Midbrain (tissue), 1 donor: ENCODE results near the gene OR6T1.

Source experiments
- DNase-seq: peaks from one replicate; lab custom pipeline; 2025; lab: John Stamatoyannopoulos, UW

OR6T1 gene, protein sequence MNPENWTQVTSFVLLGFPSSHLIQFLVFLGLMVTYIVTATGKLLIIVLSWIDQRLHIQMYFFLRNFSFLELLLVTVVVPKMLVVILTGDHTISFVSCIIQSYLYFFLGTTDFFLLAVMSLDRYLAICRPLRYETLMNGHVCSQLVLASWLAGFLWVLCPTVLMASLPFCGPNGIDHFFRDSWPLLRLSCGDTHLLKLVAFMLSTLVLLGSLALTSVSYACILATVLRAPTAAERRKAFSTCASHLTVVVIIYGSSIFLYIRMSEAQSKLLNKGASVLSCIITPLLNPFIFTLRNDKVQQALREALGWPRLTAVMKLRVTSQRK

DNA sequence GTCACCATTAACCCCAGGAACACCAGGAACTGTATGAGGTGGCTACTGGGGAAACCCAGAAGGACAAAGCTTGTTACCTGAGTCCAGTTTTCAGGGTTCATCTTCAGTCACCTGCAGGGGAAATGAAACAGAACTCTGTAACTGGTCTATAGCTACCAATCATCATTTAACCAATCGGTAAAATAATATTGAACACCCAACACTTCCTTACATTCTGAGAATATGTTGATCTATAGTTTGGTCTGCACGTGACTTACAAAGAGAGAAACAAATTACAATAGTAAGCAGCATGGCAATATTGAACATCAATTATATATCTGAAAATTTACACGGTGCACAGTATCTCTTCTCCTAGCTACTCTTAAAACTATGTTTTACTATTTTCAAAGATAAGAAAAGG is at the start of gene OR6T1:
TSS of gene OR6T1 (minus strand) at position 101 of the 400 bp plus-strand sequence. CDS start at position 101, 0 bp downstream.
- no peak for DNase-seq

DNA sequence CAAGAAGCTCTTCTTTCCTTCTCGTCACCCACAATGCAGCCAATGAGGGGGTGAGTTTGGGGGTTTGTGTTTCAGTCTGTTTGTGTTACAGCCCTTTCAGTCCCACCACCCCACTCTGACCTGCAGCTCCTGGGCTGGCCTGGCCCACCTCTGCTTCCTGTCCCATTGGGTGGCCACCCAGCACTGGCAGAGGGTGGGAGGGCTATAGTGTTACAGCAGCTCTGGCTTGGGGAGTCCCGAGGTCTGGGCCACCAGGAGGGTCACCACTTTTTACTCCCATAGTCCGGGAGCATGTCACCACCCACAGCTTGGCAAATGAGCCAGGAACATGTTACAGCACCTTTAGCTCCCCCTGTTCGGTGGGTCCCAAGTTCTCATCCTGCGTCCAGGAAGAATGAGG is 35.7 kb upstream of the OR6T1 start:
- DNase-seq: no peak

DNA sequence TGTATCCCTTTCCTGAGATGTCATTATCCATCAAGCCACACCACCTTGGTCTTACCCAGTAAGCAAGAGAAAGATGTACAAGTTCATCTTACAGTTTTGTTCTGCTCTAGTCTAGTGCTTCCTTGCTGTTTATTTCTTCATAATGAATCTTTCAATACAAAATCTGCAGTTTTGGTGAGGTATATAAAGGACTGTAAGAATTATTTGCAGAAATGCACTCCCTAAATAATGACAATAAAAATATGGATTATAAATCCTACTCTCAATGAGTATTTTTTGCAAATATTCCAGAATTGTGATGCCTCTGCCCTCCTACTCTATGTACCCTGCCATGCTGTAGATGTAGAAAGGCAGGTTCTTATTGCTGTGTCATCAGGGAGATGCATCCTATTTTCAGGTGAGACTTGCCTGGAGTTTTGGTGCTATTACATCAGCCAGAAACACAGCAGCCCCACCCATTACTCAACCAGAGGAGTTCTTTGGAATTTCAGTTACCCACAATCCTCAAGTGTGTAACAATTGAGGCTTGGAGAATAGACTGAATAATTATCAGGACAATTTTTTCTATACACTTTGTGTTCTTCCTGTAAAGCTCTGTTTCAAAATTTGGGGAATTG is 34.2 kb upstream of the OR6T1 start, which contains the start of gene OR10S1:
TSS of gene OR10S1 (minus strand) at position 51 of the 617 bp plus-strand sequence. CDS start 117 bp downstream, outside the sequence.
- DNase-seq: no peak

DNA sequence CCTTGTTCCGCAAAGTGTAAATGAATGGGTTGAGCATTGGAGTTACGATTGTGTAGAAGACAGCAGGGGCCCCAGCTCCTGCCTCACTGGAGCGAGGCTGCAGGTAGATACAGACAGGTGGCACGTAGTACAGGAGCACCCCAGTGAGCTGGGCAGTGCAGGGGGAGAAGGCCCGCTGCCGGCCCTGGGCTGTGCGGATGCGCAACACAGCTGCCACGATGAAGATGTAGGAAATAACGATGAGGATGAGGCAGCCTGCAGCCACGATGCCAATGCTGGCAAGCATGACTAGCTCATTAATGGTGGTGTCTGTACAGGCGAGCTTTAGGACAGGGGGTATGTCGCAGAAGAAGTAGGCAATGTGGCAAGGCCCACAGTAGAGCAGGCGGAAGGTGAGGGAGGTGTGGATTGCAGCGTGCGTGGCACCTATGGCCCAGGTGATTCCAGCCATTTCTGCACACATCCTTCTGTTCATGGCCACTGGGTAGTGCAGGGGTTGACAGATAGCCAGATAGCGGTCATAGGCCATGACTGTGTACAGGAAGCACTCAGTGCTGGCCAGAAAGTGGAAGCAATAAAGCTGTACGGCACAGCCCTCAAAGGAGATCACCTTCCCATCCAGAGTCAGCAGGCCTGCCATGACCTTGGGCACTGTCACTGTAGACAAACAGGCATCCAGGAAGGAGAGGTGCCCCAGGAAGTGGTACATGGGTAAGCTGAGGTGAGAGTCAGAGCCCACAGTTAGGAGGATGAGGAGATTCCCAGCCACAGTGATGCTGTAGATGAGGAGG is 33.3 kb upstream of the OR6T1 start:
- no peak for DNase-seq

DNA sequence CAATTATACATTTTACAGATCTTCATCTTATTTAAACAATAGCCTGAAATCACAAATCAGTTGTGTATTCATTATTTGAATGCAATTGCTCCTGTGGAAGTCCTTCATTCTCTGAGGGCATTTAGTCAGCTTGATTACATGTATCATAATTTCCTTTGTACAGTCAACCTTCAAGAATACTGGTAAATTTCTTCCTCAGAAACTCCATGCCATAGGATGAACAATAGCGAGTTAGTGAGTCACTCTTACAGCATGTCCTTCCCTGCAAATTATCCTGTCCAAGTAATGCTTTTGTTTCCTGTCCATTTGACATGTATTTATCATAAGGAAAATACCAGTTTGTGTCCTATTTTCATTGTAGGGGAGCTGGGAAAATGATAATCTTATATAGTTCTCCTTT is 30.2 kb upstream of the OR6T1 start:
- no peak for DNase-seq

DNA sequence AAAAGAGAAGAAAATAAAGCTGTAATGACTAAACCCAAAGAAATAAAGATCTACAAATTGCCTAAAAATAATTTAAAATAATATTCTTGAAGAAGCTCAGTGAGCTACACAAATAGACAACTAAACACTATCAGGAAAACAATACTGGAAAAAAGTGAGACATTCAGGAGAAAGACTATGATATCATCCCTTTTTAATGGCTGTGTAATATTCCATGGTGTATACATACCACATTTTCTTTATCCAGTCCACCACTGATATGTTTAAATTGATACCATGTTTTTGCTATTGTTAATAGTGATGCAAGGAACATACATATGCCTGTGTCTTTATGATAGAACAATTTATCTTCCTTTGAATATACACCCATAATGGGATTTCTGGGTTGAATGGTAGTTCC is 13.1 kb upstream of the OR6T1 start:
- no peak for DNase-seq

DNA sequence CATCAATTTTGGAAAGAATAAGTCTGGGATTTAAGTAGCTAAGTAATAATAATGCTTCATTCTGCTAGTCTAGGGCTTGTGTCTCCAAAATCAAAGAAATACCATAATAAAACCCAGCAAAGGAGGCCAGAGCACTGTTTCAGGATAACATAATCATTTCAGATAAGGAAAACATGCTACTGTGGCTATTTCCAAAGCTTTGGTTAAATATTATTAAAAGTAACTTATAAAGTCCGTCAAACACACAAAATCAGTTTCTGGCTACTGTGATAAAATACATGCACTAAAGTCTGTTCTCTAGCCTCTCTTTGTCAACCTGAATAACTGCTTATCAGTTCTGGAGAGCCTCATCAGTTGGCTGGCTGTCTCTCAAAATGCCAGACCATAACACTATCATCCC is 1.5 kb upstream of the OR6T1 start:
- no peak for DNase-seq

DNA sequence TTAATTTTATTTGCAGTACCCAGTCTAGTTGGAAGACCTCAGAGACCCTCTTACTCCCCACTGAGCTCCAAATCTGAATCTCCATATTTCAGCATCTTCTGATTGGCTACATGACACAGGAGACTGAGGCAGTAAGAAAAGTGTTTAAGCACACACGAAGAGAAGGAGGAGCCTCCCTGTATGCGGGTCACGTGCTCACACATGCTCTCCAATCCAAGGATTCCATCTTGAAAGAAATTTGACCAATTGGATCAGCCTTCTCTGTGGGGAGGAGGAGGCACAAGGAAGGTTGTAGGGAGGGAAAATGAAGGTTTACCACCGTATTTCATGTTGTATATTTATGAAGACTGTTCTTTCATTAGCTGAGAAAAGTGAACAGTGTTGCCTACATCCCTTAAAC is 1.2 kb downstream of the OR6T1 start:
- no peak for DNase-seq

DNA sequence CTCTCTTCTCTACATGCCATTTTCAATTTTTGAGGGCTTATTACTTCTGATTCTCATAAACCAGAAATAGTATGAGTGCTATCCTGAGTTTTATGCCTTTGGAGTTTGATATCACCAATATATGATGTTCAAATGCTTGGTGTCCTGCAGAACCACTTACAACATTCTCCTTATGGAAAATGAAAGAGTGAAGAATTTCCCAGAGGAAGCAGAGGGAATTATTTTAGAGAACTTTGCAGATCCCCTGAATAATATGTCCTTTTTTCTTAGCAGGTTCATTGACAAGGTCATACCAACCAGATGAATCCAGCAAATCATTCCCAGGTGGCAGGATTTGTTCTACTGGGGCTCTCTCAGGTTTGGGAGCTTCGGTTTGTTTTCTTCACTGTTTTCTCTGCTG is 4.3 kb downstream of the OR6T1 start, which contains the start of gene OR4D5:
TSS of gene OR4D5 (plus strand) at position 301 of the 400 bp plus-strand sequence. CDS start at position 301, 0 bp downstream.
- DNase-seq: no peak

DNA sequence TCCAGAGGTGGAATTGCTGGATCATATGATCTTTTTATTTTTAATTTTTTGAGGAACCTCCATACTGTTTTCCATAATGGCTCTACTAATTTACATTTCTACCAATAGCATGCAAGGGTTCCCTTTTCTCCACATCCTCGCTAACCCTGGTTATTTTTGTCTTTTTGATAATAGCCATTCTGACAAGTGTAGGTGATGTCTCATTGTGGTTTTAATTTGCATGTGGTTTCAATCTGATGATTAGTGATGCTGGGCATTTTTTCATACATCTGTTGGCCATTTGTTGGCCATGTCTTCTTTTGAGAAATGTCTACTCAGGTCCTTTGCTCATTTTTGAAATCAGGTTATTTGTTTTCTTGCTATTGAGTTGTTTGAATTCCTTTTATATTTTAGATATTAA is 19.6 kb downstream of the OR6T1 start:
- DNase-seq: no peak

DNA sequence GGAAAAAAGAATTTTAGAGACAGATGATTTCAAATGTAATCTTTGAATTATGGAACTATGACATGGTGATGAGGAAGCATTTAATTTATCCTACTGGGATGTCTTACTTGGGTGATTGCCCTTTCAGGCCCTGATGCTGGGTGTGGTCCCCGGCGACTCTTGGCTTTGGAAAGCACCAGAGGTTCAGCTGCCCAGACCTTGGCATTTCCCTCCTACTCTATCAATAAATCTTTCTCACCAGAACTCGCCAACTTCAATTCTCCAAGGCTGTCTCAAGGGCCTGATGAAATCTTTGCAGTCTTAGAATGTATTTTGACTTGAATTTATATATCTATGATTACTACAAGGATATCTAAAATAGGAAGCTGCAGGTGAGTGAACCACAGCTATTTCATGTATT is 22.7 kb downstream of the OR6T1 start:
- DNase-seq: no peak

DNA sequence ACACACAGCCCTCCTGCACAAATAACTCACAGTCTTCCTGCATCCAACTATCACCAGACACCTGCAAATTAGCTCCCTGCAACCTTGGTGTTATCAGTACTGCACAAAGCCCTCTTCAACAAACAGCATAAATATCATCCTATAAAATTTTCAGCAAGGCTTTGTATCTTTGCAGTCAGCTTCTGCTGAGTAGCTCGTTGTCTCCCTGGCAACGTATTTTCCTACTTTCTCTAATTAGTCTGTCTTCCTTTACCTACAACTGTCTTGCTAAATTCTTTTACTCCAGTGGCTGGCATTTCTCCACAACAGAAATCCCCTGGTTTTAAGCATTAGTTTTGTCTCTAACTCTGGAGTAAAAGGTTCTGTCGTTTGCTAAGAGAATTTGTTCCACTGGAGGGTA is 37.8 kb downstream of the OR6T1 start:
- no peak for DNase-seq

DNA sequence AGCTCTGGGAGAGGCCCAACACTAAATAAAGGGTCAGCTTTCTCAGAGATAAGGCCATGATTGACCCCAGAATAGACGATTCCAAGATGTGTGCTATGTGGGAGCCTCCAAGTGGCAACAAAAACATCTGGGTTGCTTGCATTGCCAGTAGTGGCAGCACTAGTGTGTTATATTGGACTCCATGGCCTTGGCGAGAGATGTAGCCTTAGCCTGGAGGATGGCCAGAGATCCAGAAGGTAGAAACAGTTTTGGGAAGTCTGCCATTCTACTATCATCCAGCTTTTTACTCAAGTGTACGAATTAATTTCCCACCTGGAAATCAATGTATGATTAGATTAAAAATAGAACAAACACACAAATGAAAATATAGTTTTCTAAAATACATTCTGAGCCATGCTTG is 38.7 kb downstream of the OR6T1 start:
- no peak for DNase-seq

DNA sequence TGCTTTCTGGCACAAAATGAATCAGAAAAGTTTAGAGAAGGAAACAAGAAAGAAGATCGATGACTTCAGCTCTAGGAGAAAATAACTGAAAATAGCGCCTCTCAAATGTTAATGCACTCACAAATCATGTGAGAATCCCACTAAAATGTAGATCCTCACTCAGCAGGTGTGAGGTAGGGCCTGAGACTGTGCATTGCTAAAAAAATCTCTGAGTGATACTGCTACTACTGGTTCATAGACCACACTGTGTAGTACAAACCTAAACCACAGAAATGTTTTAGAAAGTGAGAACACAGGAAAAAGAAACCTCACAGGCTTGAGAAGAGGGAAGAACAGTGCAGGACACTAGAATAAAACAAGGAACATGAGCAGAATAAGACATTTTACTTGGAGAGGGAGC is 39.7 kb downstream of the OR6T1 start:
- DNase-seq: no peak

DNA sequence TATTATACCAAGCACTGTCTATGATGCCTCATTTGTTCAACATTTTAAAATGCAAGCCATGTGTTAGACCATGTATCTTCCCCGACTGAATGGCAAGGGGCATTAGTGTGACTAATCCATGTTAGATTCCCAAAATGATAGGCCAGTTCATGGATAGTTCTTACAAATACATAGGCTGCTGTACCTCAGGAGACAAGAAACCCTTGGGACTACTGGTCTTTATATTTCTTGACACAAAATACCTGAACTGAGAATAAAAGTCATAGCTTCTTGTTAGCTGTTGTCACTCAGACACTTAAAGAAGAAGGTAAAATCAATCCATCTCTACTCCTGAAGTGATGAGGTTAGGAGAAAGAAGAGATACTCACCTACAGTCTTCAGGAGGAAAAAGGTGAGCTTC is 41.8 kb downstream of the OR6T1 start, which contains the start of gene OR8D4:
TSS of gene OR8D4 (plus strand) at position 301 of the 400 bp plus-strand sequence. CDS start 4,265 bp downstream, outside the sequence.
- no peak for DNase-seq

DNA sequence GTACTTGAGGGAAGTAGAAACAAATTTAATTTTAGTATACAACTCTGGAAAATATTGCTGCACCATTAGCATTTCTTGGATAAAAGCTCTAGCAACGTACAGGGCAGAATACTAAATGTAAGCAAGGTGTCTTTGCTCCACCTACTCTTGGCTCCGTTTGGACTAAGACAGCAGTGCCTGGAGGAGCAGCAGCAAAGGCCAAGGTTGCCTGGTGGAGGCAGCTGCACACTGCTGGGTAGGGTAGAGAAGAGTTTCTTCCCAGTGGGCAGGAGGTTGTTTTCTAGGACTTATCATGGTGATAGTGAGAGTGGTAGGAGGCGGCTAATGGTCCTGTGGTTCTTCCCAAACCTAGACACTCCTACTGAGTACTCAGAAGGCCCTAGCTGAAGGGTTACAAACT is 43.8 kb downstream of the OR6T1 start:
- no peak for DNase-seq
